HG02973 (cell line): ENCODE measurements around the gene CD3G.
"Not testable (repeated sequence)": the region's sequence is repeated elsewhere in the genome, so short reads cannot be mapped to it uniquely, and the experiment has no call there.

Source experiments
- ATAC-seq: cut with Tn5 transposase; IDR thresholded peaks from one replicate; pipeline ENCODE4 v1.9.1; 2021; ENCODE audit warnings: moderate library complexity; ENCODE audit not compliant: unreplicated experiment

Gene CD3G

GRCh38 chr11:118374729-118375128, 30.6 kb downstream of the CD3G start:
- ATAC-seq = no peak

- ATAC-seq = no peak
Observed at GRCh38 chr11:118375978-118376377, 31.8 kb downstream of the CD3G start.

- ATAC-seq = no peak
Observed at GRCh38 chr11:118379497-118379896, 35.4 kb downstream of the CD3G start.

GRCh38 chr11:118380571-118380970, 36.4 kb downstream of the CD3G start:
- no peak for ATAC-seq

- no peak for ATAC-seq
Observed at GRCh38 chr11:118382954-118383353, 38.8 kb downstream of the CD3G start.

GRCh38 chr11:118383657-118384056, 39.5 kb downstream of the CD3G start:
- ATAC-seq = no peak

- no peak for ATAC-seq
Observed at GRCh38 chr11:118396097-118396501, 52.0 kb downstream of the CD3G start.

- ATAC-seq = no peak
Observed at GRCh38 chr11:118397448-118397847, 53.3 kb downstream of the CD3G start.

- ATAC-seq = peak; percentile 45
Observed at GRCh38 chr11:118398791-118399559, 54.8 kb downstream of the CD3G start.

- ATAC-seq = peak; percentile 53
Observed at GRCh38 chr11:118401151-118401879, 57.2 kb downstream of the CD3G start, which contains the start of gene ATP5MG. ATP5MG (plus strand) TSS chr11:118401606; CDS start chr11:118401666, 60 bp downstream.

- peak; percentile 6 for ATAC-seq
Observed at GRCh38 chr11:118401880-118402590, 57.9 kb downstream of the CD3G start.

- ATAC-seq = not testable (repeated sequence)
Observed at GRCh38 chr11:118402594-118402993, 58.5 kb downstream of the CD3G start.
